Muscle layer of colon (tissue), 2 donors: ENCODE measurements around the gene COL6A1.
A peak's percentile ranks its signal among the peaks of the same experiment; 100 is the strongest.

ENCODE experiments used
- H3K27ac ChIP-seq: one replicate; pipeline ENCODE4 v1.7.0; 2013; ENCODE audit warnings: low read depth, mild to moderate bottlenecking, low read length, moderate library complexity
- H3K27me3 ChIP-seq, 2 donors: one replicate each; pipeline ENCODE4 v1.7.0; 2013; ENCODE audit warnings: low read length in 2 of 2, mild to moderate bottlenecking in 2 of 2; ENCODE audit not compliant: insufficient read depth in 2 of 2, control insufficient read depth in 1 of 2
- H3K36me3 ChIP-seq: one replicate; pipeline ENCODE4 v1.7.0; 2013; ENCODE audit warnings: mild to moderate bottlenecking, low read length; ENCODE audit not compliant: insufficient read depth
- H3K4me1 ChIP-seq: one replicate; pipeline ENCODE4 v1.7.0; 2013; ENCODE audit warnings: mild to moderate bottlenecking, low read length; ENCODE audit not compliant: insufficient read depth
- H3K4me3 ChIP-seq, 2 donors: one replicate each; pipeline ENCODE4 v1.7.0; 2013; ENCODE audit warnings: low read length in 2 of 2, low read depth in 1 of 2, mild to moderate bottlenecking in 1 of 2, moderate library complexity in 1 of 2
- H3K9ac ChIP-seq: one replicate; pipeline ENCODE4 v1.7.0; 2013; ENCODE audit warnings: low read length
- H3K9me3 ChIP-seq: one replicate; pipeline ENCODE4 v1.7.0; 2013; ENCODE audit warnings: mild to moderate bottlenecking, low read length
- donor health status: abdominal sarcoma.
- donor health status: Adenocarcinoma of cecum.

Gene COL6A1

GRCh38 chr21:46008893-46009621, 27.5 kb downstream of the COL6A1 start:
- Histone ChIP-seq H3K27me3 (no peaks in the 10 kb centered on the region), H3K27ac (no peak overlapping the region), H3K36me3 (peaks cover 11% of the 10 kb centered on the region), H3K9ac (no peak overlapping the region), H3K4me3 (no peak overlapping the region), H3K9me3 (no peaks in the 10 kb centered on the region), H3K4me1 (no peaks in the 10 kb centered on the region)

GRCh38 chr21:46009951-46010705, 28.6 kb downstream of the COL6A1 start:
- no peak overlapping the region for H3K9ac ChIP-seq
- H3K9me3 ChIP-seq = no peaks in the 10 kb centered on the region
- no peaks in the 10 kb centered on the region for H3K27me3 ChIP-seq
- no peaks in the 10 kb centered on the region for H3K4me1 ChIP-seq
- H3K27ac ChIP-seq = no peak overlapping the region
- H3K36me3 ChIP-seq = peaks cover under 1% of the 10 kb centered on the region
- no peak overlapping the region for H3K4me3 ChIP-seq

GRCh38 chr21:46011267-46011967, 29.8 kb downstream of the COL6A1 start:
- no peak overlapping the region for H3K9ac ChIP-seq
- no peaks in the 10 kb centered on the region for H3K27me3 ChIP-seq
- H3K4me3 ChIP-seq = no peak overlapping the region
- no peaks in the 10 kb centered on the region for H3K36me3 ChIP-seq
- H3K9me3 ChIP-seq = no peaks in the 10 kb centered on the region
- no peak overlapping the region for H3K27ac ChIP-seq
- no peaks in the 10 kb centered on the region for H3K4me1 ChIP-seq

GRCh38 chr21:46012154-46012553, 30.6 kb downstream of the COL6A1 start:
- H3K4me3 ChIP-seq = no peak overlapping the region
- no peaks in the 10 kb centered on the region for H3K36me3 ChIP-seq
- no peaks in the 10 kb centered on the region for H3K9me3 ChIP-seq
- no peak overlapping the region for H3K9ac ChIP-seq
- H3K27ac ChIP-seq = no peak overlapping the region
- H3K4me1 ChIP-seq = no peaks in the 10 kb centered on the region
- no peaks in the 10 kb centered on the region for H3K27me3 ChIP-seq

GRCh38 chr21:46014828-46015227, 33.3 kb downstream of the COL6A1 start:
- Histone ChIP-seq H3K36me3 (no peaks in the 10 kb centered on the region), H3K4me3 (no peak overlapping the region), H3K27ac (no peak overlapping the region), H3K9ac (no peak overlapping the region), H3K27me3 (no peaks in the 10 kb centered on the region), H3K9me3 (no peaks in the 10 kb centered on the region), H3K4me1 (peaks cover 6% of the 10 kb centered on the region)

GRCh38 chr21:46017148-46017547, 35.6 kb downstream of the COL6A1 start:
- Histone ChIP-seq H3K4me3 (no peak overlapping the region), H3K36me3 (no peaks in the 10 kb centered on the region), H3K27me3 (no peaks in the 10 kb centered on the region), H3K4me1 (peaks cover 25% of the 10 kb centered on the region), H3K9me3 (no peaks in the 10 kb centered on the region), H3K9ac (no peak overlapping the region), H3K27ac (no peak overlapping the region)

GRCh38 chr21:46017695-46018094, 36.1 kb downstream of the COL6A1 start:
- Histone ChIP-seq H3K9me3 (no peaks in the 10 kb centered on the region), H3K27ac (no peak overlapping the region), H3K9ac (no peak overlapping the region), H3K27me3 (no peaks in the 10 kb centered on the region), H3K4me3 (no peak overlapping the region), H3K4me1 (peaks cover 27% of the 10 kb centered on the region), H3K36me3 (no peaks in the 10 kb centered on the region)

- Histone ChIP-seq H3K4me1 (peaks cover 36% of the 10 kb centered on the region), H3K9me3 (no peaks in the 10 kb centered on the region), H3K27me3 (no peaks in the 10 kb centered on the region), H3K9ac (no peak overlapping the region), H3K36me3 (no peaks in the 10 kb centered on the region), H3K4me3 (no peak overlapping the region), H3K27ac (no peak overlapping the region)
These were observed 37.0 kb downstream of the COL6A1 start for GRCh38 chr21:46018615-46019014.

- no peaks in the 10 kb centered on the region for H3K27me3 ChIP-seq
- no peaks in the 10 kb centered on the region for H3K9me3 ChIP-seq
- H3K9ac ChIP-seq = no peak overlapping the region
- H3K27ac ChIP-seq = peak overlapping the region; percentile 70
- no peaks in the 10 kb centered on the region for H3K36me3 ChIP-seq
- H3K4me1 ChIP-seq = peaks cover 56% of the 10 kb centered on the region
- no peak overlapping the region for H3K4me3 ChIP-seq
These were observed 39.0 kb downstream of the COL6A1 start for GRCh38 chr21:46020581-46020980.

- H3K4me1 ChIP-seq = peaks cover 61% of the 10 kb centered on the region
- no peaks in the 10 kb centered on the region for H3K9me3 ChIP-seq
- no peaks in the 10 kb centered on the region for H3K36me3 ChIP-seq
- H3K27ac ChIP-seq = peak overlapping the region; percentile 88
- H3K27me3 ChIP-seq = no peaks in the 10 kb centered on the region
- H3K4me3 ChIP-seq = peak overlapping the region in 1 of 2 donors; percentile 33
- peak overlapping the region; percentile 57 for H3K9ac ChIP-seq
These were observed 39.8 kb downstream of the COL6A1 start for GRCh38 chr21:46021398-46021797.

- Histone ChIP-seq H3K9ac (no peak overlapping the region), H3K36me3 (no peaks in the 10 kb centered on the region), H3K4me3 (peak overlapping the region; percentile 33 to 53), H3K9me3 (no peaks in the 10 kb centered on the region), H3K27me3 (no peaks in the 10 kb centered on the region), H3K4me1 (peaks cover 61% of the 10 kb centered on the region), H3K27ac (peak overlapping the region; percentile 99)
These were observed 40.5 kb downstream of the COL6A1 start for GRCh38 chr21:46021978-46022544.
